DND-41 (cell line): ENCODE measurements around the gene SCRG1.

Experiments used
- CTCF ChIP-seq: IDR thresholded peaks from 2 replicates; pipeline ENCODE4 v1.5.1; 2012; ENCODE audit warnings: borderline replicate concordance, low read length, moderate library complexity, mild to moderate bottlenecking; ENCODE audit not compliant: poor library complexity, severe bottlenecking; ENCODE audit errors: extremely low read depth
- EZH2 ChIP-seq: IDR thresholded peaks from 3 replicates; pipeline ENCODE4 v1.6.1; 2012; ENCODE audit warnings: borderline replicate concordance, low read depth, mild to moderate bottlenecking, moderate library complexity, low read length, inconsistent platforms; ENCODE audit not compliant: severe bottlenecking

GRCh38 chr4:173401063-173401462 lies 2.1 kb upstream of the SCRG1 start:
- TF ChIP-seq CTCF (no peak), EZH2 (no peak)
